Panc1 (cell line): ENCODE data around the gene SORBS1. TPM values are rescaled to one million over a fixed set of nuclear protein-coding genes. Genes with fewer than 3 reads are reported as not detected.

ENCODE experiments used
- ATAC-seq: fragments of 200-7000 bp; cut with Tn5 transposase; 2 replicates; pipeline ENCODE4 v1.9.1; 2020; ENCODE audit warnings: mild to moderate bottlenecking, moderate library complexity
- BruUV-seq: library from RNA; stranded (reverse); fragments of 400-500 nt; replicated peaks from 2 replicates; lab custom pipeline; 2021; lab: Mats Ljungman, UMichigan
- CTCF ChIA-PET: fragments of 300-600 bp; sonication (Branson Sonifier 250); formaldehyde crosslinking; loops from one replicate; lab custom pipeline; 2022; ENCODE audit warnings: antibody characterized with exemption; lab: Charles Lee
- POLR2A ChIA-PET: fragments of 300-600 bp; sonication (Branson Sonifier 250); formaldehyde crosslinking; loops from one replicate; lab custom pipeline; 2022; ENCODE audit warnings: antibody characterized with exemption; lab: Charles Lee
- DNase-seq: peaks from one replicate; pipeline ENCODE4 v3.0.0-alpha.2; 2010; ENCODE audit warnings: low read depth, low spot score
- H3K27ac ChIP-seq: 2 replicates; pipeline ENCODE4 v1.5.1; 2011; ENCODE audit warnings: mild to moderate bottlenecking, low read length, inconsistent platforms
- H3K27me3 ChIP-seq: fragments of 200-500 bp; sonication (Bioruptor generic); 2 replicates; pipeline ENCODE4 v1.6.0; 2014; ENCODE audit warnings: low read length, inconsistent platforms; ENCODE audit not compliant: control insufficient read depth, insufficient read depth
- H3K36me3 ChIP-seq: fragments of 200-500 bp; sonication (Bioruptor generic); 2 replicates; pipeline ENCODE4 v1.5.1; 2014; ENCODE audit warnings: inconsistent platforms, mild to moderate bottlenecking, low read length, moderate library complexity; ENCODE audit not compliant: control insufficient read depth, insufficient read depth
- H3K4me1 ChIP-seq: 2 replicates; pipeline ENCODE4 v1.5.1; 2011; ENCODE audit warnings: inconsistent platforms, mild to moderate bottlenecking, low read length, moderate library complexity; ENCODE audit not compliant: control insufficient read depth, insufficient read depth
- H3K4me3 ChIP-seq, 2 experiments: 2 replicates each; pipeline ENCODE4 v1.5.1; 2011 to 2012; ENCODE audit warnings: low read depth in 2 of 2, low read length in 2 of 2, mild to moderate bottlenecking in 2 of 2, inconsistent platforms in 1 of 2, moderate library complexity in 1 of 2
- H3K9me3 ChIP-seq: fragments of 200-500 bp; sonication (Bioruptor generic); 2 replicates; pipeline ENCODE4 v1.5.1; 2014; ENCODE audit warnings: low read depth, mild to moderate bottlenecking, inconsistent platforms, low read length, moderate library complexity; ENCODE audit not compliant: control insufficient read depth, insufficient read depth
- CTCF ChIP-seq: fragments of 450-650 bp; IDR thresholded peaks from 2 replicates; pipeline ENCODE4 v1.5.1; 2017; ENCODE audit warnings: mild to moderate bottlenecking
- POLR2AphosphoS5 ChIP-seq: IDR thresholded peaks from 2 replicates; pipeline ENCODE4 v1.6.1; 2012; ENCODE audit warnings: mild to moderate bottlenecking, low read depth, low read length, moderate library complexity
- REST ChIP-seq, 2 experiments: IDR thresholded peaks; 2 replicates each; pipeline ENCODE4 v1.6.1; 2011 to 2012; ENCODE audit warnings: low read depth in 2 of 2, control low read depth in 1 of 2, low read length in 1 of 2, mild to moderate bottlenecking in 1 of 2, moderate library complexity in 1 of 2; ENCODE audit not compliant: insufficient read depth in 1 of 2
- SIN3A ChIP-seq: IDR thresholded peaks from 2 replicates; pipeline ENCODE4 v1.6.1; 2012; ENCODE audit warnings: low read depth, mild to moderate bottlenecking, low read length, moderate library complexity, borderline replicate concordance; ENCODE audit not compliant: insufficient read depth
- TCF7L2 ChIP-seq: IDR thresholded peaks from 2 replicates; pipeline ENCODE4 v1.6.1; 2011; ENCODE audit warnings: mild to moderate bottlenecking, low read depth, low read length, inconsistent platforms
- in situ Hi-C: cut with HindIII; loops from 2 replicates; pipeline ENCODE4 v1.10.0; 2016; ENCODE audit warnings: low sequenced_read_pairs, low pct_unique_long_range_greater_than_20kb
- intact Hi-C: fragments of 100-400 bp; cut with micrococcal nuclease; formaldehyde crosslinking; loops from one replicate; pipeline ENCODE4 v1.10.0; 2022; ENCODE audit not compliant: unreplicated experiment
- total RNA-seq: library from RNA; stranded (reverse); gene quantifications from one replicate; pipeline ENCODE4 v1.2.1, GENCODE V29; 2021; ENCODE audit not compliant: unreplicated experiment

The SORBS1 gene
- total RNA-seq, 1 experiment from 2014 or later = 29.4 TPM

GRCh38 chr10:95305606-95306317 is 255.4 kb downstream of the SORBS1 start:
- Histone ChIP-seq H3K4me3 (no peak overlapping the region), H3K4me1 (peaks cover 33% of the 10 kb centered on the region), H3K36me3 (no peaks in the 10 kb centered on the region), H3K27ac (no peak overlapping the region), H3K9me3 (no peaks in the 10 kb centered on the region), H3K27me3 (no peaks in the 10 kb centered on the region)
- in situ Hi-C loops = no loop called here
- BruUV-seq = no TSS peak
- no peak for ATAC-seq
- TF ChIP-seq REST (IDR thresholded peaks at IDR 0.05; ENCODE audit: insufficient read depth in 1 of 2, low read depth in 2 of 2, low read length in 1 of 2) (no peak), TCF7L2 (no peak), CTCF (no peak), SIN3A (no peak), POLR2AphosphoS5 (no peak)
- intact Hi-C loops = no loop called here
- no peak for DNase-seq
- CTCF ChIA-PET = no interaction called here
- POLR2A ChIA-PET = interaction anchor here (0.8 kb wide), 1 partner anchor 39 kb away, joined by 4 read pairs; no protein-coding TSS in a partner anchor

- ChIA-PET CTCF (no interaction called here), POLR2A (no interaction called here)
- no peak for DNase-seq
- H3K4me3 ChIP-seq = no peak overlapping the region
- no peak overlapping the region for H3K27ac ChIP-seq
- TF ChIP-seq POLR2AphosphoS5 (no peak), TCF7L2 (no peak), CTCF (no peak), SIN3A (no peak), REST (IDR thresholded peaks at IDR 0.05; ENCODE audit: insufficient read depth in 1 of 2, low read depth in 2 of 2, low read length in 1 of 2) (no peak)
- no TSS peak for BruUV-seq
- in situ Hi-C loops = no loop called here
- no peak for ATAC-seq
- H3K9me3 ChIP-seq = no peaks in the 10 kb centered on the region
- intact Hi-C loops = no loop called here
- H3K36me3 ChIP-seq = no peaks in the 10 kb centered on the region
- H3K4me1 ChIP-seq = peaks cover 26% of the 10 kb centered on the region
- no peaks in the 10 kb centered on the region for H3K27me3 ChIP-seq
Measured at GRCh38 chr10:95304976-95305375, 256.2 kb downstream of the SORBS1 start.
